ENCODE results near the gene PNPLA3.

The PNPLA3 gene

DNA sequence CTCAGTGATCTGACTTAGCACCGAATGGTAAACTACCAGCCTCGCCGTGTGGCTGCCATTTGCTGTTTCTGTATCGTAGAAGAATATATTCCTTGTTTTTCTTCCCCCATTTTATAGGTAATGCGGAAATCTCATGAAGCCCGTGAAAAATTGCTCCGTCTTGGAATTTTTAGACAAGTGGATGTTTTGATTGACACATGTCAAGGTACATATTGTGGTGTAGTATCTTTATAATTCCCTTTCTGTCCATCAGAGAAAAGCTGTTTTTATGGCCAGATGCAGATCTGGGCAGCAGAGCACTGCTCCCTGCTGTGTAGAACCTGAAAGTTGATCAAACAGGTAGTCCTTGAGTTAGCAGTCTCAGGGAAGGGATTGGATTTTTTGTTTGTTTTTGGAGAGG is 45.0 kb downstream of the PNPLA3 start:
- DNase-seq, result no peak

DNA sequence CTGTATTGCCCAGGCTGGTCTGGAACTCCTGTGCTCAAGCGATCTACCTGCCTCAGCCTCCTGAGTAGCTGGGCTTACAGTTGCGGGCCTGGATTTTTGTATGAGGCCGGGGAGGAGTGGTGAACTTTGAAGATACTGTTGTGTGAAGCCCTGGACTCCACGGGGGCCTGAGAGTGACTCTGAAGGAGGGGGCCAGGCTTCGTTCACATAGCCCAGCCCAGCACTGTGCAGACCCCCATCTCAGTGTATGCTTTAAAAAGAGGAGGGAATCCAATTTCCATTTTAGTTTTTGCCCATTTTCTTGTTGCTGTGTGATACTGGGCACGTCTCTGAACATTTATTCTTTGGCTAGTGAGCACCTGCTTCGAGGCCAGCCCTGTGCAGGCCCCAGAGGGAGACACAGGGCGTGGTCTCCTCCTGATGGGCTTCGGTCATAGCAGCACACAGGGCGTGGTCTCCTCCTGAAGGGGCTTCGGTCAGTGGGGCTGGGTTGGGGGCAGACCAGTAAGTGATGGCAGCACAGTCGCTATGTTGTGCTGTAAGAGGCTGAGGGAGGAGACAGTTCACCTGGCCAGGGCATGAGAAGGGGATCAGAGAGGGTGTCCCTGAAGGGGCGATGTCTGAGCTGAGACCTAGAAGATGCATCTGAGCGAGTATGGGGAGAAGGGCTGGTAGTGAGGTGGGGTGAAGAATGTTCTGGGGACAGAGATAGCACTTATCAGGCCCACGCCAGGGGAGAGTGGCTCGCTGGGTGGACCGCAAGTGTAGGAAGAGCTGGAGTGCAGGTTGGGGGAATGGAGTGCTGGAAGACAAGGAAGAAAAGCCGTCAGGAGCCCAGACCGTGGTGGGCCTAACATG is 45.6 kb downstream of the PNPLA3 start:
- DNase-seq, result no peak

DNA sequence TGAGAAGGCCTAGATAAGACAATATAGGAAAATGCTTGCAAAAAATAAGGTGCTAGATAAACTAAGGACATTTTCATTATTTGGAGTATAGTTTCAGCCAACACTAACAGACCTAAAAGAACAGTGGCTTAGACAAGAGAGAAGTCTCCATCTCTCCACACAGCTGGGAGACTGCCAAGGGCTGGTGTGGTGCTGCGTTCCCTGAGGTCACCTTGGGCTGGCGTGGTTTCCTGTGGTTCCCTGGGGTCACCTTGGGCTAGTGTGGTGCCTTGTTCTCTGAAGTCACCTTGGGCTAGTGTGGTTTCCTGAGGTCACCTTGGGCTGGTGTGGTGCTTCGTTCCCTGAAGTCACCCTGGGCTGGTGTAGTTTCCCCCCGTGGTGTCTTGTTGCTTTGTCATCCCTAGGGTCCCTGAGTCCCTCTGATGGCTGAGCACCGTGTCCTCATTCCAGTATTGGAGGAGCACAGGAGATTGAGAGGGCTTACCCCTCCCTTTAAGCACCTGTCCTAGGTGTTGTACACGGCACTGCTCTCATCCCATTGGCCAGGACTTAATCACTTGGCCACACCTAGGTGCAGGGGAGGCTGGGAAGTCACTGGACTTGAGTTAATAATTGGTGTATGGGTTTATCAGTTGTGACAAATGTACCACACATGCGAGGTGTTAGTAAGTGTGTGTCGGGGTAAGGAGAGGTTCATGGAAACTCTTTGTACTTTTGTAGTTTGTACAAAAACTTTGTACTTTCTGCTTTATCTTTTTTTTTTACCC is 46.6 kb downstream of the PNPLA3 start:
- DNase-seq, result no peak

DNA sequence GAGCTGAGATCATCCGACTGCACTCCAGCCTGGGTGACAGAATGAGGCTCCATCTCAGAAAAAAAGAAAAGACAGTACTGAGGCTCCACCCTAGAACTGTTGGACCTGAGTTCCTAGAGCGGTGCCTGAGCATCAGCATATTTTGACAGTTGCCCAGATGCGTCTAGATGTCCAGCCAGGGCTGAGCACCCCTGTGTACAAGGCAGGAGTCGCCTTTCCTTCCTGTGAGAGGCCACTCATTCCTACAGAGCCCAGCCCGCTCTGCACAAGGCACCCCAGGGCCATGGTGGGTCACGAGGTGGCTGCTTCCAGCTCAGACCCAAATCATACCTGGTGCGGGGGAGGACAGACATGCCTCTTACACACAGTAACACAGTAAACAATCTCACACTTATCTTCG is 47.5 kb downstream of the PNPLA3 start:
- no peak for DNase-seq

DNA sequence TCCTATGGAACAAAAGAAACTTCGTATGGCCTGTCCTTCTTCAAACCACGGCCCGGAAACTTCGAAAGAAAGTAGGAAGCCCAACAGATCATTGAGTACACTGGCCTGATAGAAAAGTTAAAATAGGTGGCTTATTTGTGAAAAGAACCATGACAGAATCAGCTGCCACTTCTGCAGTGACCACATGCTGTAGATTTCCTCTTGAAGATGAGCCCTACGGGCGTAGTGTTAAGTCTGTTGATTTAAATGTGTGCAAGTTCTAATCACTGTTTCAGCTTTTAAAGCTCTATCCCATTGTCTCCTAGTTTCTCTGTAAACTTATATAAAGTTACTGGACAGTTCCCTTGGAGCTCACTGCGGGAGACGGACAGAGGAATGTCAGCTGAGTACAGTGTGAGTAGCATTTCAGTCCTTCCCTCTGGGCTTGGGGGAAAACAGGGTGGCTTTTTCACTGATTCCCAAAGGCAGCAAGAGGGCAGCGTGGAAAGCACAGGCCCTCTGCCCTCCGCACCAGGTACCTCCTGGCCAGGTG is 49.4 kb downstream of the PNPLA3 start:
- no peak for DNase-seq

DNA sequence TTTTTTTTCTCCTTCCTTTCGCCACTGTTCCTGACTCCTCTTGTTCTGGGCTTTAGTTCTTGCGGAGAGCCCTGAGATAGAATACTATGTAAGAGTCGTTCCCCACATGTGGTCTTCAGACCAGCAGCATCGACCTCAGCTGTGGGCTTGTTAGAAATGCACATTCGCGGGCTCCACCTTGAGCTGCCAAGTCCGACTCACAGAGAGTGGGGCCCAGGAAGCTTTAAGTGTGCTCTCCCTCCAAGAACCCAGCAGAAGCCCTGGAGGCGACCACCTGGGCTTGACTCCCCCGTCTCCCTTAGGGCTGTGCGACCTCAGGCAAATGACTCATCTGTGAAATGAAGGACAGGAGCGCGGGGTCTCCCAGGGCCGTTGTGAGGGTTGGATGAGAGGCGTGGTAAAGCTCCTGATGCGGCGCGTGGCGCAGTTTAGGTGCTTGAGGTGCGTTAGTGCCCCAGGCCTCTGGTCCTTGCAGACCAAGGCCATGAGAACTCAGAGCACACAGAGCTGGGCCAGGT is 50.5 kb downstream of the PNPLA3 start:
- no peak for DNase-seq

DNA sequence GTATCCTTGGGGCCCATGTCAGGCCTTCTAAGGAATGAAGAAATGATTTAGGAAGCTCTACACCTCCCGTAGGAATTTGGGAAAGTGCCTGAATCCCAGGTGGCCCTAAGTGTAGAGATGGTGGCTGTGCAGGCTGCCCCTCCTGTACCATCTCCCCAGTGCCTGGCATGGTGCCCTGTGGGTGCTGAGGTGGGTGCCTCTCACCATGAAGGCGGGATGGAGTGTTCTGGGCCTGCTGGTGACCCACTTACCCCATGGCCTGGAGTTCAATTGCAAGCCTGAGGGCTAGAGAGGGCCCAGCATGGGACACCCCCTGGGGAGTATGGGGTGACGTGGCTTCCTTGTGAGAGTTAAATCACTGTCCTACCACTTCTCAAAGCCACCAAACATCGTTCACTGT is 51.4 kb downstream of the PNPLA3 start:
- no peak for DNase-seq

DNA sequence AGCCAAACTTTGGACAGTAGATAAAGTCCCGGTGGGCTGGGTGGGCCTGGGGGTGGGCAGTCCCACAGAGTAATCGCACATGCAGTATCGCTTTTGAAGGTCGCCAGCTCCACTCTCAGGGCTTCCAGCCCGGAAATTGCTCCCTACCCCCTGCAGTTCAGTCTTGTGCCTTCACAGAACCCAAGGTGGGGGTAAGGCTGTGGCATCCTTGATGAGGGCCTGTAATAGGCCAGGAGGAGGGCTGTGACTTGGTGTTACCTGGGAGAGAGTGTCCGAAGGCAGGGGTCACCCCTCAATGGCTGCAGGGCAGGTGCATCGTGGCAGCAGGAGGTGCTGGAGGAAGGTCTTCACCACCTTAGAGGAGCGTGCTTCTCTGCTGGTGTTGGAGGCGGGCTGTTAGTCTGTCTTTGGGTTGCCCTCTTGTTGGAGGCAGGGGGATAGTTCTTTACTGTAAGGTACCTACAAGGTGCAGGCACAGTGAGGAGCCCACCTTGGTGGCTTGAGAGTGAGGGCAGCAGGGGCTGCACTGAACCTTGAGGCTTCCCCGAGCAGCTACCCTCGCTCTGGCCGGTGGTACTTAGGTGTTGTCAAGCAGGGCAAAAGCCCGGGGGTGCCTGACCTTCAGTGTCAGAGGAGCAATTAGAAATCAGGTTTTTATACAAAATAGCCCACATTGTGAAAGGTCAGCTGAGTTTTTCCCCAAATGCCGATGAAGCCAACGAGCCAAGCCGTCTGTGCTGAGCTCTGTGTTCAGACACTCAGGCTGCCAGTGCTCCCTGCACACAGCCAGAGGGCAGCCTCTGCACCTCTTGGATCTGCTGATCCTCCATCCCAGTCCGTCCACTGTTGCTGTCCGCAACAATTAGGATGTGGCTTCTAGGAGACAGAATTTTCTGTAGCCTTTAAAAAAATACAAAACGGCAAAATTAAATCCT is 53.5 kb downstream of the PNPLA3 start:
- no peak for DNase-seq

DNA sequence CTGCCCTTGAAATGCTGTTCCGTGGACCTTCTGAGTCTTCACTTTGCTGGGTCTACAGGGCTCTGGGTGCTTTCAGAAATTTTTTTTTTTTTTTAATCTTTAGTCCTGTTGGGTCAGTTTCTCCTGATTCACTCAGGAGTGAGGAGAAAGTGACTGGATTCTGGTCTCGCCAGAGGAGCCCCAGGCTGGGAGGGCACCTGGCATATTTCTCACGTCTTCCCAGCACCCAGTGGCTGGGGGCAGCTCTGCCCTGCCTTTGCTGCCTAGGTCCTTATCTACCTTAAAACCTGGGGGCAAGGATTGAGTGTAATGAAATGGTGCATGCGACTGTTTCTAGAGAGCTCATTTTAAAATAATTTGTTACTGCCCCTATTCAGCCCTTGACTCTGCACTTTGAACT is 55.0 kb downstream of the PNPLA3 start:
- no peak for DNase-seq

DNA sequence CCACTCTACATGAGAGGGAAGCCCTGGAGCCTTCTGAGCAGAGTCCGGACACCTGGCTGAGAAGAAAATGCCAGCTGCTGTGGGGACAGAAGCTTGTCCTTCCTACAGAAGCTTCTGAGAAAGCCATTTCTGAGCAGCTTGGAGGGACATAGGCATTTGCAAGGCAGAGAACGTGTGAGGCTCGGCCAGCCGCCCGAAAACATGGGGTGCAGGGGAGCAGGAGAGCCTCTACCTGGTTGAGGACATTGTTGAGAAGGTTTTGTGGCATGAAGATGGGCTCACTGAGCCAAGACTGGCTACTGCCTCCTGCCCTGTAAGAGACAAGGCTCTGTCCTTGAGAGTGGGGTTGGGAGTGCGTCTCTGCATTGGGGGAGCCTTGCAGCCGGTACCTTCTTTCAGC is 57.0 kb downstream of the PNPLA3 start:
- DNase-seq, result no peak

DNA sequence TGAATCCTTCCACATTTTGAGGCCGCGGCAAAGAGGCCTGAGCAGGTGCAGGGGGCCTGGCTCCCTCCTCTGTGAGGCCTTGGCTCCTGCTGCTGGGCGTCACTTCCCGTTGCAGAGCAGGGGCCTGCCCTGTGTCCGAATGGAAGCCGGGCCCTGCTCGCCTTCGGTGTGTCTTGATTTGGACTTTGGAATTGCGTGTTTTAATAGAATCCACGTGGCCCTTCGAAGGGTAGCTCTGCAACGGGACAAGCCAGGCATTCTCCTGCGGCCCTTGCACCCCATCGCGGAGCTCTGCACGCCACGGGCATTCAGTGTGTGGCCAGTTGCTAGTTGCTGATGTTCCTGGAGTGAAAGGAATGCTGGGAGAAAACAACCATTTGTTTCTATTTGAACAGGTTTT is 57.4 kb downstream of the PNPLA3 start:
- no peak for DNase-seq

DNA sequence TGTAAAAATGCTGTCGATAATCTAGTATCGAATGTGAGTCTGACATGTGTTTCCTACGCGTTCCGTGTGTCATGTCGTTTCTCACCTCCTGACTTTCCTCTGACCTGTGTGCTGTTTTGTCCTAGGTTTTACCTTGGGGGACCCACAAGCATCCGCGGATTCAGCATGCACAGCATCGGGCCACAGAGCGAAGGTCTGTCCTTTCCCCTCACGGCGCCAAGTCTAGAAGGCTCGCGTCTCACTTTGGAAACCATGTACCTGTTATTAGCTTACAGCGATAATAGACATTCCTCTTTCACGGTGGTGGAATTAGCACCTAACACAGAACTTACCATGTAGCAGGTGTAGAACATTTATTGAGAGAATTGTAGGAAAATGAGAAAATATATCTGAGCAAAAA is 60.2 kb downstream of the PNPLA3 start:
- no peak for DNase-seq

DNA sequence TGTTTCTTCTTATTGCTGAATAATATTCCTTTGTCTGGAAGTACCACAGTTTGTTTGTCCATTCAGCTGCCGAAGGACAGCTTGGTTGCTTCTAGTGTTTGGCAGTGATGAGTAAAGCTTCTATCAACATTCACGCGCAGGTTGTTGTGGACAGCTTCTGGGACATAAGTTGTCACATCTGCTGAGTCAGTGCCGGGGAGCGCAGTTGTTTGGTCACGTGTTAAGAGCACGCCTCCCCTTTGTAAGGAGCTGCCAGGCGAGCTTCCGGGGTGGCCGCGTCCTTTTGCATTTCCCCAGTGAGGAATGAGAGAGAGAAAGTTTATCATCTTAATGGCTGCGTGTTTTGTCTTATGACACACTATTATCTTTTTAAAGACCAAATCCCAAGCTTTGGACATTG is 61.9 kb downstream of the PNPLA3 start:
- no peak for DNase-seq

DNA sequence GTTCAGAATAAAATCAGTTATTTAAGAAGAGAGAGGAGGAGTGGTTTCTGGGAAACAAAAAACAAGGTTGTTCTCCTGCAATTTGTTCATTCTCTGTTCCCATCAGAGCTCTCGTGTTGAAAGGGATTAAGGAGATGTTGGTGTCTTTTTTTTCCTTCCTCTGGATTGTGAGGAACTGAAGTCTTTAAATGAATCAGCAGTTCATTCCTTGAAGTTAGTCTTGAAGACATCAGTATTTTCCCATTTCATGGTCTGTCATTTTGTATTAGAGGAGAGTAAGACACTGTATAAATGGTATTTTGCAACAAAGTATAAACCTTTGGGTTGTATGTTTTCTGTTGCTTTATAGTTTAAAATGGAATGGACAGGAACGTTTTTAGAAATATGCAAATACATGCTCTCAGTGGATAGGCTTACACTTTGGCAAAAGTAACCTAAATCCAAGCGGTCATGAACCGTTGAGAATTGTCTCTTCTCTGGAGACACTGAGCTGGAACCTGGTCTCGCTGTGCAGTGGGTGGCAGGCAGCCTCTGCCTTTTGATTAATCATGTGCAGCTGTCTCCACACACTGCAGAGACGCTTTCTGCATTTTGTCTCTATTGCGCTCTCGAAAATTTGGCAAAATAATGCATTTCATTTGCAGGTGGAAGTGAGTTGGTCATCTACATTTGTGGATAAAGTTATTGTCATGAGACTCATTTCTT is 64.7 kb downstream of the PNPLA3 start:
- DNase-seq, result no peak

DNA sequence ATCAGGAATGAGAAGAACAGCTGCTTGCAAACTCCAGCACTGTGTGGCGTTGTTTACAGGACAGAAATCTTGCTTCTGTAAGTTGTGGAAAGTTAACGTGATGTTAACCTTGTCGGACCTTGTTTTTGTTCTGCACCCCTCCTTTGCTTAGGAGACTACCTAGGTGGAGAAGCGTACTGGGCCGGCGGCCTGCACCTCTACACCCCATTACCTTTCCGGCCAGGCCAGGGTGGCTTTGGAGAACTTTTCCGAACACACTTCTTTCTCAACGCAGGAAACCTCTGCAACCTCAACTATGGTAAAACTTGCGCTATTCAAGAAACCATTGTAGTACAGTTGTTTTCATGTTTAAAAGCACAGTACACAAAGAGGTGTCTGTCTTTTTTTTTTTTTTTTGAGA is 65.4 kb downstream of the PNPLA3 start:
- no peak for DNase-seq

DNA sequence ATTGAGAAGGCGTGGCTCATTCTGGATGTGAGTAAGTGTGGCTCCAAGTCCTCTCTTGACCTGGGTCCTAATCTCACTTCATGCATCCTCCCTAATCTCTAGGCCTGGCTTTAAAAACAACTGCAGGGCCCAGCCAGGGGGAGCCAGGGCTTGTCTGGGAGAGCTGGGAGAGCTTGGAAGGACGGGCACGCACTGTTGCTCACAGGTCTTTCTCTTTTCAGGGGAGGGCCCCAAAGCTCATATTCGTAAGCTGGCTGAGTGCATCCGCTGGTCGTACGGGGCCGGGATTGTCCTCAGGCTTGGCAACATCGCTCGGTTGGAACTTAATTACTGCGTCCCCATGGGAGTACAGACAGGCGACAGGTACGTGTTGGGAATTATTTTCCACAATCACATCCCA is 66.4 kb downstream of the PNPLA3 start:
- no peak for DNase-seq

DNA sequence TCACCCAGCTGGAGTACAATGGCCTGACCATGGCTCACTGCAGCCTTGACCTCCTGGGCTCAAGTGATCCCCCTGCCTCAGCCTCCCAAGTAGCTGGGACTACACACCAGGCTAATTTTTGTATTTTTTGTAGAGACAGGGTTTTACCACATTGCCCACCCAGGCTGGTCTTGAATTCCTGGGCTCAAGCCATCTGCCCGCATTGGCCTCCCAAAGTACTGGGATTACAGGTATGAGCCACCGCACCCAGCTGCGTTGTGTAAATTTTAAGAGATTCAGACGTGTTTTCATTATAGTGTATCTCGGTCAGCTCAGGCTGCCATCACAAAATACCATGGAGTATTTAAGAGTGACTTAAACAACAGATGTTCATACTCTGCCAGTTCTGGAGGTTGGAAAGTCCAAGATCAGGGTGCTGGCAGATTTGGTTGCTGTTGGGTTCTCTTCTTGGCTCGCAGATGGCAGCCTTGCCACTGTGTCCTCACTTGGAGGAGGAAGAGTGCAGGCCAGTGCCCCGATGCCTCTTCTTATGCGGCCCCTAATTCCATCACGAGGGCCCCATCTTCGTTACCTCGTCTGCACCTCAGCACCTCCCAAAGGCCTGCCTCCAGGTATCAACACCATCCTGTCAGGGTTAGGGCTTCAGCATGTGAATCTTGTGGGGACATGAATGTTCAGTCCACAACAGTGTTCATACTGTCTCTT is 67.9 kb downstream of the PNPLA3 start:
- DNase-seq, result no peak

DNA sequence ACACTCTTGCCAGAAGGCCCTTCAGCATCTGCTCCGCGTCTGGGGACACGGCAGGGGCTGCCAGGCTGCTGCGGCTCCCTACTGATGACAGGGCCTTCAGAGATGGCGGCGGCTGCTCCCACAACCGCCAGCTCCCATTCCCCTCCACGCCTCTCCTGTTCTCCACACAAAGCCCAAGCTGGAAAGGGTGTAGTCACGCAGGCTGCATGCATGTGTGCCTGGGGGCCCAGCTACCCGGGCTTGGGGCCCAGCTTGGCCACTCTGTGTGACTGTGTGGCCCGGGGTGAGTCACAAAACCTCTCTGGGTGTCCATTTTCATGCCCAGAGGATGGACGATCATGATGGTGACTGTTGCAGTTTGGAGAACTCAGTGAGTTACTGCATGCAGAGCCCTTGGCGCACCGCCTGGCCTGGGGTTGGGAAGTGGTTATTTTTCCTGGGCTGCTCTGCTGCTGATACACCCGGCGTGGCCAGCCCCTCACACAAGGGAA is 68.8 kb downstream of the PNPLA3 start:
- no peak for DNase-seq

DNA sequence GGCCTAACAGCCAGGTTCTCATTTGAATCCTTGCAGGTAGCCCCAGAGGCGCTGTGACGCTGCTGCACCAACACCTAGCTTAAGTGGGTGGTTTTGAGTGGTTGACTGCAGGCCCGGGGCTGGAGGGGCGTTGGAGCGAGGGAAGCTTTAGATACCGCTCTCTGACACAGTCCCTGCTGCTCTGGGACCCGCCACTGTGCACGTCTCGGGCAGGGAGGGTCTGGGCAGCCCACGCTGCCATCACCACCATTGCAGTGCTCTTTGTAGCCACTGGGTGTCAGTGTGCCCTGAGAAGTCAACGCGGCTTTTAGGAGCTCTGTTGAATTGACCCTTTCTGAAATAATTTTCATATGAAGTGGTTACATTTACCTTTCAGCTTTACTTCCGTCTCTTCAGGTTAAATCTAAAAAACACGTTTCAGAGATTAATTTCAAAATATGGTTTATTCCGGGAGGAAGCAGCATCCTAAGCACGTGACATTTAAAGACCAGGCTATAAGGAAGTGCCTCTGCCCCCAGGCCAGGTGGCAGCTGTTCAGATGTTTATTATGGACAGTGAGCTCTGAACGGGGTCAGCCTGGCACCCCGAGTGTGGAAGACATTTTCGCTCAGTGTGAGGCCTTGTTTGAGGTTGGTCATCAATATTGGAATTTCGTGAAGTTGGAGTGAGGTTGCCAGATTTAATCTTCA is 69.6 kb downstream of the PNPLA3 start:
- DNase-seq, result no peak

DNA sequence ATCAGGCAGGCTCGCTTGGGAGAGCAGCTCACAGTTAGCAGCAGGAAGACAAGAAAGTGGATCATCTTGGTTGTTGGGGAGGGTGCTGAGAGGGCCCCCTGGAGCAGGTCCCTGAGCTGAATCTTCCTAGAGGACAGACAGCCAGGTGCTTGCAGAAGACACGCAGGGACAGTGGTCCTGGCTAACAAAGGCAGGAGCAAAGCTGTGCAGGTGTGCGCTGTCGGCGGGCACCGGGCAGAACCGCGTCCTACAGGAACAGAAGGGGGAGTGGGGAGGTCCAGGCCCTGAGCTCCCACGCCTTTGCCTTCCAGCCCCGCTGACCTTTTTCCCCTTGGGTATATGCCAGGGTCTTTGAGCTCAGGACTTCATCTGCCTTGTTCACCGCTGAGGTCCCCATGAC is 70.4 kb downstream of the PNPLA3 start:
- no peak for DNase-seq

DNA sequence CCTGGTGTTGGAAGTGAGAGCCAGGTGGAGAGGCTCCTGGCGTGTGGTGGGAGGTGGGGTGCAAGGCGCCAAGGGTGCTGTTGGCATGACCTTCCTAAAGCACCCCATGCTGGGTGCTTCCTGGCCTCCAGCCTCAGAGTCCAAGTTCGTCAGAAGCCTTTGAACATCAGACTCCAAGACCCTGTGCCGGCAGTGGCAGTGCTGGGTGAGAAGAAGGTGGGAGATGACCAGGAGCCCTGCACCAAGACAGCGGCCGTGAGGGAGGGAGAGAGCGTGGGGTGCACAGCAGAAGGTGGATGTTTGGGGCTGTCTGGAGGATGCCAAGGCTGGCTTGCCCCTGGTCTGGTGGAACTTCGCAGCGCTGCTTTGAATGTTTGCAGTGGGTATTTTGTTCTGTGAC is 70.8 kb downstream of the PNPLA3 start:
- no peak for DNase-seq
